NCI-H460 (cell line): ENCODE data around the gene FBXW10. TPM values are rescaled to one million over a fixed set of nuclear protein-coding genes. Genes with fewer than 3 reads are reported as not detected.
"Not testable (repeated sequence)": the region's sequence is repeated elsewhere in the genome, so short reads cannot be mapped to it uniquely, and the experiment has no call there.

Source experiments
- DNase-seq: peaks from one replicate; pipeline ENCODE4 v3.0.0-alpha.2; 2016; ENCODE audit warnings: low read depth; ENCODE audit errors: extremely low read depth
- total RNA-seq: library from RNA; depleted of rRNA; stranded (reverse); fragments of >200 nt; shearing (Covaris generic); gene quantifications from 2 replicates; pipeline ENCODE4 v1.2.3, GENCODE V29; 2014

Gene FBXW10
- total RNA-seq, 1 experiment from 2014 or later: 0.35 TPM

- not testable (repeated sequence) for DNase-seq
Observed at GRCh38 chr17:18746551-18746950, 2.7 kb downstream of the FBXW10 start.

GRCh38 chr17:18747501-18747900 is 3.6 kb downstream of the FBXW10 start:
- not testable (repeated sequence) for DNase-seq

GRCh38 chr17:18750242-18750641 is 6.4 kb downstream of the FBXW10 start:
- DNase-seq: not testable (repeated sequence)

- DNase-seq: not testable (repeated sequence)
Observed at GRCh38 chr17:18753829-18754409, 10.1 kb downstream of the FBXW10 start.

GRCh38 chr17:18755969-18756368 is 12.1 kb downstream of the FBXW10 start:
- not testable (repeated sequence) for DNase-seq

- DNase-seq: not testable (repeated sequence)
Observed at GRCh38 chr17:18757368-18758044, 13.7 kb downstream of the FBXW10 start.

- DNase-seq: not testable (repeated sequence)
Observed at GRCh38 chr17:18758344-18758743, 14.5 kb downstream of the FBXW10 start.

GRCh38 chr17:18760221-18760620 is 16.4 kb downstream of the FBXW10 start:
- DNase-seq: not testable (repeated sequence)

GRCh38 chr17:18770572-18770971 is 26.7 kb downstream of the FBXW10 start:
- not testable (repeated sequence) for DNase-seq

GRCh38 chr17:18771066-18771465 is 27.2 kb downstream of the FBXW10 start:
- DNase-seq: not testable (repeated sequence)

- DNase-seq: no peak
Observed at GRCh38 chr17:18772471-18772870, 28.6 kb downstream of the FBXW10 start.

GRCh38 chr17:18780991-18781718 is 37.3 kb downstream of the FBXW10 start, which contains the start of gene TVP23B:
TSS of gene TVP23B (plus strand) at chr17:18781183. CDS start at chr17:18781294, 111 bp downstream.
- DNase-seq: peak; percentile 94

GRCh38 chr17:18781805-18782204 is 38.0 kb downstream of the FBXW10 start:
- not testable (repeated sequence) for DNase-seq

- not testable (repeated sequence) for DNase-seq
Observed at GRCh38 chr17:18785933-18786332, 42.1 kb downstream of the FBXW10 start.

GRCh38 chr17:18786890-18787289 is 43.0 kb downstream of the FBXW10 start:
- not testable (repeated sequence) for DNase-seq

GRCh38 chr17:18791402-18791801 is 47.5 kb downstream of the FBXW10 start:
- DNase-seq: not testable (repeated sequence)

GRCh38 chr17:18794841-18795240 is 51.0 kb downstream of the FBXW10 start:
- not testable (repeated sequence) for DNase-seq

GRCh38 chr17:18796887-18797286 is 53.0 kb downstream of the FBXW10 start:
- DNase-seq: not testable (repeated sequence)

GRCh38 chr17:18803458-18804245 is 59.8 kb downstream of the FBXW10 start:
- DNase-seq: not testable (repeated sequence)

GRCh38 chr17:18815924-18816323 is 72.1 kb downstream of the FBXW10 start:
- DNase-seq: not testable (repeated sequence)
